HG03520 (cell line): ENCODE results near the gene PEG3.

Experiments used
- ATAC-seq: cut with Tn5 transposase; IDR thresholded peaks from one replicate; pipeline ENCODE4 v1.9.1; 2021; ENCODE audit warnings: mild to moderate bottlenecking, moderate library complexity; ENCODE audit not compliant: unreplicated experiment

The PEG3 gene

GRCh38 chr19:56811480-56811879, 29.0 kb downstream of the PEG3 start:
- ATAC-seq, result no peak

GRCh38 chr19:56810260-56810659, 30.3 kb downstream of the PEG3 start:
- ATAC-seq, result no peak

- no peak for ATAC-seq
These were observed 31.7 kb downstream of the PEG3 start for GRCh38 chr19:56808717-56809392.

- ATAC-seq, result no peak
These were observed 33.9 kb downstream of the PEG3 start for GRCh38 chr19:56806639-56807038.
